ENCODE data around the gene ZXDC. TPM values are rescaled to one million over a fixed set of nuclear protein-coding genes. Genes with fewer than 3 reads are reported as not detected.

Gene ZXDC
- total RNA-seq, 1 donor from 2014 or later: 26.1 TPM

DNA sequence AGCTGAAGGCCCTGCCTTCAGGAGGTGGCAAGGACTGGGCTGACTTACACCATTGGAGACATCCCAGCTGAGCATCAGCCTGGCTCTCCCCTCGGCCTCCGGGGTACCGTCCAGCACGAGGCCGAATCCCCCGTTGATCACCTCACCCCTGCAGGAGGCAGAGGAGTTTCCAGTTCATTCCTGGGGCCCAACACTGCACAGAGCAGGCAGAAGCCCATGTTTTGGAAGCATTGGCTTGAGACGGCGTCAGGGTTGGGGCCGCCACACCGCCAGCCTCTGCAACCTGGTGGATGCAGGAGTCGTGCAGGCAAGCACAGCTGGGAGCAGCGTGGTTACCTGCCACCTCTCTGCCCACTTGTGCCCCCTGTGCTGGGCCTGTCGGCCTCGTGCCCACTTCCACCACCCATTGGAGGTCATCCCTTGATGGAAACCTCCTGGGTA lies 7.7 kb upstream of the ZXDC start:
- no peak overlapping the region for H3K27ac Mint-ChIP-seq
- H3K9me3 Mint-ChIP-seq: no peaks in the 10 kb centered on the region
- H3K36me3 Mint-ChIP-seq (ENCODE audit: low read depth): no peaks in the 10 kb centered on the region
- H3K4me1 Mint-ChIP-seq (ENCODE audit: low read depth): peaks cover 11% of the 10 kb centered on the region
- no peak for DNase-seq (ENCODE audit: low spot score)
- H3K4me3 Mint-ChIP-seq (ENCODE audit: low read depth): no peak overlapping the region
- intact Hi-C loops (cut with micrococcal nuclease): no loop called here
- H3K27me3 Mint-ChIP-seq (ENCODE audit: low read depth): no peaks in the 10 kb centered on the region

DNA sequence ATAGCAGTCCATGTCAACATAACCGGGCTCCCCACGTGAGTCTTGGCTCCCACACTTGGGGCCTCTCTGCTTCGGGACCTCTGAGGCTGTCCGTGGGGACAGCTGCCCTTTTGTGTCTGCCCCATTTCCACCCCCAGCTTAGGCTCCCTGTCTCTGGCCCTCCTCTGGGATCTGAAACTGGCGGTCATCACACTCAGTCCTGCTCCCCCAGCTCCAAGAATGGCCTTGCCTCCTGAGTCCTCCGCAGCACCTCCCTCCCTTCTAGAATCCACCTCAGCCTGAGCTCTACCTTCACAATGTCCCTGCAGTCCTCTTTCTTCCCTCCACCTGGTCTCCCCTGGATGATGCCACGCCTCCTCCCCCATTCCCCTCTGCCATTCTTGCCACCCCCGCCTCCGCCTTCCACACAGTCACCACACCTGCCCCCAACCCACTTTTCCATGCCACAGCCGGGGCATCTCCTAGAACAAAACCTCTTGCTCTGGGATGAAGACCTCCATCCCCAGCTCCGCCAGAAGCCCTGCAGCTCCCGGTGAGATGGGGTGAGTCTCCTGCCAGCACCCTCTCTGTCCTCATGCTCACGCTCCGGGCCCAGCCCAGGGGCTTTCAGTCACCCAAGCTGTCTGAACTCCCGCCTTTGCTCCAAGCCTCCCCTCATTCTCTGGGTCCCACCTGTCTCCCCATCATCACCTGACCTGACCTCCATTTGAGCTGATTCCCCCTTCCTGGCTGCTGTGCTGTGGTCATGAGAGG lies 7.0 kb upstream of the ZXDC start:
- H3K27me3 Mint-ChIP-seq (ENCODE audit: low read depth): no peaks in the 10 kb centered on the region

DNA sequence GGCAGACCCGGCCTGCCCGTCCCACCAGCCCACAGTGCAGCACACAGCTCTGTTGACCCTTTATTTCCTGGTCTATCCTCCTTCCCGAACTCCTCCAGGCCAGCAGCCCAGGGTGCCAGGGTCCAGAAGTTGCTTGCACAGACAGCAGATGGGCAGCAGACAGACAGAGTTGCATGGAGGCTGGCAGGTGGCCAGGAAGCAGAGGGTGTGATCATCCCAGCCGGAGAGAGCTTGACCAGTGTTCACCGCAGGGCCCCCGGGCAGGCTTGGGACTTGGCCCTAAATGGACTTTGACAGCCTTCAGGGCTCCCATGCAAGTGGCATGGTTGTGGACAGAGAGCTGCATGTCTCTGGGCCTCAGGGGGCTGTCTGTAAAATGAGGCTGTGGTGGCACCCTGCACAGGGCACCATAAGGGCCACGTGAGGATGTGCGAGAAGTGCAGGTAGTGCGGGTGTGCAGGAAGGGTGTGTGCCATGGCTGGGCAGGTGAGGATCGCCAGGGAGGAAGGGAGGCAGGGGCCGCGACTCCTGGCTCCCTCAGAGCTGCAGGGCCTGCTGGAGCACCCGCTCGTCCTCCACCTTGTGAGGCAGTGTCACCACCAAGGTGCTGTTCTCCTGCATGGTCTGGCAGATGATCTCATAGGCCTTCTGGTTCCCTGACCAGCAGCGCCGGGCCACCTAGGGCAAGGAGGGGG lies 6.3 kb upstream of the ZXDC start:
- Mint-ChIP-seq H3K4me1 (ENCODE audit: low read depth) (peaks cover 8% of the 10 kb centered on the region), H3K9me3 (no peaks in the 10 kb centered on the region), H3K4me3 (ENCODE audit: low read depth) (no peak overlapping the region), H3K27me3 (ENCODE audit: low read depth) (no peaks in the 10 kb centered on the region), H3K36me3 (ENCODE audit: low read depth) (no peaks in the 10 kb centered on the region), H3K27ac (no peak overlapping the region)
- intact Hi-C loops (cut with micrococcal nuclease): no loop called here
- no peak for DNase-seq (ENCODE audit: low spot score)

More for the DNA sequence above, 7.0 kb upstream of the ZXDC start:
- Mint-ChIP-seq H3K27ac (no peak overlapping the region), H3K4me3 (ENCODE audit: low read depth) (no peak overlapping the region), H3K36me3 (ENCODE audit: low read depth) (no peaks in the 10 kb centered on the region), H3K9me3 (no peaks in the 10 kb centered on the region), H3K4me1 (ENCODE audit: low read depth) (peaks cover 11% of the 10 kb centered on the region)
- DNase-seq (ENCODE audit: low spot score): no peak
- intact Hi-C loops (cut with micrococcal nuclease): no loop called here

DNA sequence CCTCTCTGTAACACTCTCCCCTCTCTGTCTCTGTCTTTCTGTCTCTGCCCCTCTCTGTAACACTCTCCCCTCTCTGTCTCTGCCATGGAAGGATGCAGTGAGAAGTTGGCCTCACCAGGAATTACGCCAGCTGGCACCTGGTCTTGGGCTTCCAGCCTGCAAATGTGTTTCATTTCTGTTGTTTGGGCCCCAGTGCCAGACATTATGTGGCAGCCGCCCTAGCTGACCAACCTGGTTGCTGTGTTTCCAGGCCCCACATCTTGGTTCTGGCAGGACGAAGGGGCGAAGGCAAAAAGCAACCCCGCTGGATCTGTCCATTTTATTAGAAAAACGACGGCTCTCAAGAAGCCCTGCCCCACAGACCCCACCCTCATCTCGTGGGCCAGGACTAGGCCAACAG lies 5.2 kb upstream of the ZXDC start:
- Mint-ChIP-seq H3K27ac (no peak overlapping the region), H3K27me3 (ENCODE audit: low read depth) (no peaks in the 10 kb centered on the region), H3K9me3 (no peaks in the 10 kb centered on the region), H3K4me3 (ENCODE audit: low read depth) (no peak overlapping the region), H3K36me3 (ENCODE audit: low read depth) (no peaks in the 10 kb centered on the region), H3K4me1 (ENCODE audit: low read depth) (peaks cover 3% of the 10 kb centered on the region)
- no peak for DNase-seq (ENCODE audit: low spot score)
- intact Hi-C loops (cut with micrococcal nuclease): no loop called here

DNA sequence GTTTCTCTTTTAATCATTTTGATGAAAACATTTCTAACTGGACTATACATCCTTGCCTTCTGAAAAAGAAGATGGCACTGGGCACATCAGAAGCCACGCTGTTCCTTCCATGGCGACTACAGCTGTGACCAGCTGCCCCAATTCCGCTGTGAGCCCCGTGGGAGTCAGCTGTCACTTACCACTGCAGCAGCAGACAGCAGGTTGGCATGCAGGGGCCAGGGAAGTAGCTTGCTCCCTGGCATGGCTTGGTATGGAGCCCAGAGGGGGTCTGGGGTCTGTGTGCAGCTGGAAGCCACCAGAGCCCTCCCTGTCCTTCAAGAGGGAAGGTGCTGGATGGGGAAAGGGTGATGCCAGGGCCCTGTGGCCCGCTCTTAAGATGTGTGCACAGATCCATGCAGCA lies 4.5 kb upstream of the ZXDC start:
- Mint-ChIP-seq H3K9me3 (no peaks in the 10 kb centered on the region), H3K27me3 (ENCODE audit: low read depth) (no peaks in the 10 kb centered on the region), H3K4me3 (ENCODE audit: low read depth) (no peak overlapping the region), H3K27ac (no peak overlapping the region), H3K4me1 (ENCODE audit: low read depth) (peaks cover 3% of the 10 kb centered on the region), H3K36me3 (ENCODE audit: low read depth) (no peaks in the 10 kb centered on the region)
- intact Hi-C loops (cut with micrococcal nuclease): no loop called here
- no peak for DNase-seq (ENCODE audit: low spot score)

DNA sequence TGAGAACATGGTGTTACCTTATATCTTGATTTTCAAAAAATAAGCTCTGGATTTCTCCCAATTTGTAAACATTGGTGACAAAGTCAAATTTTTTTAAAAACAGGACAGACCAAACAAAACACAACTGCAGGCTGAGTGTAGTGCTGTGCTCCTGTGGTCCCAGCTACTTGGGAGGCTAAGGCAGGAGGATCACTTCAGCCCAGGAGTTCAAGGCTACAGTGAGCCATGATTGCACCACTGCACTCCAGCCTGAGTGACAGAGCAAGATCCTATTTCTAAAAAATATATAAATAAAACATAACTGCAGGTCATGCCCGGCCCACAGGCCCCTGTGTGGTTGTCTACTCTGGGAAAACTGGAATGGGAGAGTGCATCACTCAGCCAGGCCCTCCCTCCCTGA lies 4.0 kb upstream of the ZXDC start:
- intact Hi-C loops (cut with micrococcal nuclease): loop anchor here (5.0 to 10.0 kb wide), 2 partner anchors 125 to 503 kb away; partner anchors contain the start of genes KLF15 and PLXNA1
- Mint-ChIP-seq H3K4me1 (ENCODE audit: low read depth) (peaks cover 4% of the 10 kb centered on the region), H3K27ac (no peak overlapping the region), H3K36me3 (ENCODE audit: low read depth) (peaks cover under 1% of the 10 kb centered on the region), H3K4me3 (ENCODE audit: low read depth) (no peak overlapping the region), H3K27me3 (ENCODE audit: low read depth) (no peaks in the 10 kb centered on the region), H3K9me3 (no peaks in the 10 kb centered on the region)
- DNase-seq (ENCODE audit: low spot score): no peak

DNA sequence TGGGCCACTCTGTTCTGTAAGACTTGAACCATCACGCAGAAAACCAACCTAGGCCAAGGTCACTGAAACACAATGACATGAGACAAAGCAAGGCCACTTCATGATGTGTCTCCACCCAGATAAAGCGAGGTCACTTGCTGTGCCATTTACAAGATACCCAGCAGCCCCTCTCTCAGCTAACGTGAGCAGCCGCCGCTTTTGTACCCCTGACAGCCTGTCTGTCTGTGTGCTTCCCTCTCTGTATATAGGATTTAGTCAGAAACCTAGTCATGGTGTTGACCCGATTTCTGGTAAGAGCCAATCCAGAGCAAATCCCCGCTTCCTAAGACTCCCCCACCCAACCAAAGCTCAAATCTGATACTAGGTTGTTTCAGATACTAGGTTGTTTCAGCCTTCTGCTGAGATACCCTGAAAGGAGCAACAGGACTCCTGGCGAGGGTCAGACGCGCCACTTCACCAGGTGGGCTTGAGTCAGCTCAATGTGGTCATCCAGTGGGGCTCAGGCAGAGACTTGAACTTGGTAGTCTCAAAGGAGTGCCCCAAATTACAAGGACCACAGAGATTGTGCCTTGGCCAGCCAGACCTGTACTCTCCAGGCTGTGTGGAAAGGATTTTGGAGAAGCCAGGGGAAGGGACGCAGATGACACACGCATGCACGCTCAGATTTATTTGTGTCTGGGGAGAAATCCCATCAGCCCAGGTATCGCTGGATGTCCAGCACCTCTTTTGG lies 3.1 kb upstream of the ZXDC start:
- Mint-ChIP-seq H3K4me1 (ENCODE audit: low read depth) (peaks cover 8% of the 10 kb centered on the region), H3K4me3 (ENCODE audit: low read depth) (no peak overlapping the region), H3K36me3 (ENCODE audit: low read depth) (peaks cover 5% of the 10 kb centered on the region), H3K9me3 (no peaks in the 10 kb centered on the region), H3K27me3 (ENCODE audit: low read depth) (no peaks in the 10 kb centered on the region), H3K27ac (no peak overlapping the region)
- intact Hi-C loops (cut with micrococcal nuclease): loop anchor here (5.0 to 10.0 kb wide), 2 partner anchors 124 to 504 kb away; partner anchors contain the start of genes KLF15 and PLXNA1
- no peak for DNase-seq (ENCODE audit: low spot score)

DNA sequence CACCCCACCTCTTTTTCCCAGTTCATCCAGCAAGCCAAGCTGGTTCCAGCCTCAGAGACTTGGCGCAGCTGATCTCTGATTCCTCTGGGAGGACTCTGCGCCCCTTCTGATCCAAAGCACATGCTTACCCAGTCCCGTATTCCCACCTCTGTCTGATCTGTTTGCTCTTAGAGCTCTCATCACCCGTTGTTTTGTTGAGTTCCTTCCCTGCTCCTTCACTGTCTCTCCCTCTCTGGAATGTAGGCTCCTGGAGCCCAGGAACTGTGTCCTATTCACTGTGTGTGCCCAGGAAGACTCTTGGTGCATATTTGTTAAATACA lies 1.3 kb upstream of the ZXDC start:
- H3K4me1 Mint-ChIP-seq (ENCODE audit: low read depth): peaks cover 23% of the 10 kb centered on the region
- no peak for DNase-seq (ENCODE audit: low spot score)
- H3K4me3 Mint-ChIP-seq (ENCODE audit: low read depth): peak overlapping the region; percentile 70
- intact Hi-C loops (cut with micrococcal nuclease): loop anchor here (5.0 to 10.0 kb wide), 2 partner anchors 122 to 505 kb away; partner anchors contain the start of genes KLF15 and PLXNA1
- H3K9me3 Mint-ChIP-seq: no peaks in the 10 kb centered on the region
- H3K27ac Mint-ChIP-seq: no peak overlapping the region
- peaks cover 22% of the 10 kb centered on the region for H3K36me3 Mint-ChIP-seq (ENCODE audit: low read depth)
- H3K27me3 Mint-ChIP-seq (ENCODE audit: low read depth): no peaks in the 10 kb centered on the region

DNA sequence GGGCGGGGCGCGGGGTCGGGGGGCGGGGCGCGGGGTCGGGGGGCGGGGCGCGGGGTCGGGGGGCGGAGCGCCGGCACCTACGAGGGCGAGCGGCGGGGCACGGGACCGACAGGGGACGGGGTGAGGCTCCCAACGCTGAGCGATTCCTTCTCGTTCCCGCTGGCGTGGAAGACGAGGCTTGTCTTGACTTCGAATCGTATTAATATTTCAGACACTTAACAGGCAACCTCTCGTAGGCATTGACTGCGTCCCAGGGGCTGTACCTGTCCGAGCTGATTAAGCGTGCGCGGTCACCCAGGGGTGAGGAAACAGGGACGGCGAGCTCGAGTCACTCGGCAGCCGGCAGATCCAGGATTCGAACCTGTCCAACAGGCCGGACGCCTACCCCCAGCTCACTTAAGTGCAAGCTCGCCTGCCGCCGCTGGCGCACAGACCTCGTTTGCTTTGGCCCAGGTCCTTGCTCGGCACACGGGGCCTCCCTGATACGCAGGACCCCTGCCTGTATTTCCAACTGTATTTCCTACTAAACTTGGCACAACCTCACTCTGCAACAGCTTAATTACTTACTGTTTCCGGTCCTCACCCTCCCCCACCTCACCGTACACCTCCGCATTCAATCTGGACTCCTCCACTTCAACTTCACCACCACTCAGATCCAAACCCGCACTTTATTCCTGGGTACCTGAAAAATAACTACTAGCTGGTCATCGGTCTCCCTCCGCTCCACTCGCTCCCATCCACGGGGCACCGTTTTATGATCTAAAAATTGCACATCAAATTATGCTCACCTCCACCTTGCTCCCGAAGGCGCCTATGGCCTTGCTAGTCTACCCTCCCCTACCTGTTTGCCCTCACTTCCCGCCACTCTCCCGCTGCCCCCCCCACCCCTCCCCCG lies 722 bp upstream of the ZXDC start:
- intact Hi-C loops (cut with micrococcal nuclease): loop anchor here (5.0 to 10.0 kb wide), 2 partner anchors 122 to 506 kb away; partner anchors contain the start of genes KLF15 and PLXNA1
- Mint-ChIP-seq H3K36me3 (ENCODE audit: low read depth) (peaks cover 26% of the 10 kb centered on the region), H3K27ac (peak overlapping the region; percentile 47), H3K4me1 (ENCODE audit: low read depth) (peaks cover 24% of the 10 kb centered on the region), H3K9me3 (no peaks in the 10 kb centered on the region), H3K4me3 (ENCODE audit: low read depth) (peak overlapping the region; percentile 71), H3K27me3 (ENCODE audit: low read depth) (no peaks in the 10 kb centered on the region)
- DNase-seq (ENCODE audit: low spot score): no peak

DNA sequence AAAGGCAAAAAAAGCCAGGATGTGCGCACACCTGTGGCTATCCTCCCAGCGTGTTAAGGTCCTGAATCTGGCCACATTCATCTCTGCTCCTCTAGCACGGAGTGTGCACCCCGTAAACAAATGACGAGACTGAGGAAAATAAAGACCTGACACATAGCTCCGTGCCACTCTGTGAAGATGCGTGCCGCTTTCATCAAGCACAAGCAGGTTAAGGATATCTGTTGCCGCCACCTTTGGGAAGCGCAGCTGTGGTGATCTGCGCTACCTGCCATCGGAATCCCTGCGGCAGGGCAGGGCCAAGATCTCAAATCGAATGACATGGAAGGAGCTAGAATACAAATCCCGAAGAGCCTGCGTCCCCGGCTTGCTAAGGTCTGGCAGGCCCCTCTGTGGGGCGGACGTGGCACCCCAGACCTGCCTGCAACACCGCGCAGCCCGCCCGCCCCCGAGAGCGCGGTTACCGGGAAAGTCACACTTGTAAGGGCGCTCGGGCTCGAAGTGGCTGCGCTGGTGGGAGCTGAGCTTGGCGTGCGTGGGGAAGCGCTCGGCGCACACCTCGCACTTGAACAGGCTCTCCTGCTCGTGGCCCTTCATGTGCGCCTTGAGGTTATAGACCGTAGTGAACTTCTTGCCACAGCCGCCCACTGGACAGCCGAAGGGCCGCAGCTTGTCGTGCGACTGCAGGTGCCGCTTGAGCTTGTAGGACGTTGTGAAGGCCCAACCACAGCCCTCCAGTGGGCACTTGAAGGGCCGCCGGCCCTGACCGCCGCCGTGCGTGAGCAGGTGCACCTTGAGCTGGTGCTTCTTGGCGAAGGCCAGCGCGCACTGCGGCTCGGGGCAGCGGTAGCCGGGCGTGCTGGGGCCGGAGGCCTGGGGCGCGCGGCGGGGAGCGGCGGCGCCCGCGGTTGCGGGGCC lies 936 bp downstream of the ZXDC start:
- H3K27ac Mint-ChIP-seq: peak overlapping the region; percentile 92
- H3K4me1 Mint-ChIP-seq (ENCODE audit: low read depth): peaks cover 28% of the 10 kb centered on the region
- peak overlapping the region; percentile 94 for H3K4me3 Mint-ChIP-seq (ENCODE audit: low read depth)
- H3K36me3 Mint-ChIP-seq (ENCODE audit: low read depth): peaks cover 42% of the 10 kb centered on the region
- intact Hi-C loops (cut with micrococcal nuclease): loop anchor here (1.0 to 10.0 kb wide), 3 partner anchors 120 to 558 kb away; partner anchors contain the start of genes KLF15 and PLXNA1
- H3K9me3 Mint-ChIP-seq: no peaks in the 10 kb centered on the region
- DNase-seq (ENCODE audit: low spot score): peak; percentile 24
- no peaks in the 10 kb centered on the region for H3K27me3 Mint-ChIP-seq (ENCODE audit: low read depth)

Data from activated T-helper 2 cell treated with anti-CD3 and anti-CD28 coated beads, Interferon-gamma antibody, Interleukin-2, Interleukin-4, amounts not matched to agents 10 μg/mL and 5 μg/mL and 100 μg/mL, durations not matched to agents 14 hours and 24 hours and 36 hours (primary cell).